Common myeloid progenitor, CD34-positive (primary cell): Measurements from ENCODE around the gene ATF6.

Source experiments
- CTCF ChIA-PET: fragments of 350-600 bp; sonication (Branson Sonifier 250); formaldehyde crosslinking; loops from one replicate; lab custom pipeline; 2021; ENCODE audit warnings: antibody characterized with exemption; lab: Charles Lee
- POLR2A ChIA-PET: fragments of 350-600 bp; sonication (Branson Sonifier 250); formaldehyde crosslinking; loops from one replicate; lab custom pipeline; 2021; ENCODE audit warnings: antibody characterized with exemption; lab: Charles Lee
- DNase-seq, 3 donors: peaks; one replicate each; pipeline versions ENCODE4 v3.0.0 to v3.0.0-alpha.2; 2013
- H3K27ac ChIP-seq, 2 experiments: 1 replicate in 1 of 2; 2 replicates in 1 of 2; pipeline ENCODE4 v1.7.0; 2013; ENCODE audit warnings: inconsistent platforms in 2 of 2, low read length in 2 of 2, mild to moderate bottlenecking in 2 of 2, low read depth in 1 of 2, moderate library complexity in 1 of 2; ENCODE audit not compliant: severe bottlenecking in 2 of 2, insufficient read depth in 1 of 2, poor library complexity in 1 of 2
- H3K27me3 ChIP-seq, 5 experiments: replicated peaks in 2 of 5; 1 replicate in 3 of 5; 2 replicates in 2 of 5; pipeline versions ENCODE4 v1.6.1 to v1.7.0; 2013; ENCODE audit warnings: low read length in 4 of 5, mild to moderate bottlenecking in 2 of 5, moderate library complexity in 2 of 5, inconsistent platforms in 1 of 5; ENCODE audit not compliant: insufficient read depth in 5 of 5, control insufficient read depth in 4 of 5
- H3K36me3 ChIP-seq, 4 experiments: 1 replicate in 2 of 4; 2 replicates in 2 of 4; pipeline versions ENCODE4 v1.6.1 to v1.7.0; 2013; ENCODE audit warnings: low read length in 3 of 4, control low read depth in 1 of 4, mild to moderate bottlenecking in 1 of 4; ENCODE audit not compliant: control insufficient read depth in 4 of 4, insufficient read depth in 4 of 4
- H3K4me1 ChIP-seq, 4 experiments: 1 replicate in 3 of 4; 2 replicates in 1 of 4; pipeline versions ENCODE4 v1.6.1 to v1.7.1; 2013; ENCODE audit warnings: low read length in 3 of 4, mild to moderate bottlenecking in 3 of 4, control low read depth in 1 of 4, inconsistent platforms in 1 of 4, moderate library complexity in 1 of 4; ENCODE audit not compliant: control insufficient read depth in 4 of 4, insufficient read depth in 4 of 4; ENCODE audit errors: control extremely low read depth in 1 of 4
- H3K4me3 ChIP-seq, 7 experiments: 1 replicate in 4 of 7; 2 replicates in 3 of 7; pipeline versions ENCODE4 v1.5.1 to v1.7.0; 2013; ENCODE audit warnings: mild to moderate bottlenecking in 7 of 7, low read length in 6 of 7, moderate library complexity in 6 of 7, inconsistent platforms in 2 of 7, low read depth in 2 of 7, control low read depth in 1 of 7; ENCODE audit not compliant: insufficient read depth in 4 of 7, control insufficient read depth in 1 of 7; ENCODE audit errors: extremely low read depth in 1 of 7
- H3K9me3 ChIP-seq, 5 experiments: 1 replicate in 4 of 5; 2 replicates in 1 of 5; pipeline versions ENCODE4 v1.6.1 to v1.7.1; 2013; ENCODE audit warnings: low read length in 4 of 5, mild to moderate bottlenecking in 2 of 5, inconsistent platforms in 1 of 5, low read depth in 1 of 5, moderate library complexity in 1 of 5; ENCODE audit not compliant: control insufficient read depth in 4 of 5, insufficient read depth in 2 of 5; ENCODE audit errors: control extremely low read depth in 1 of 5
- WGBS: methylation state at CpG from one replicate; pipeline ENCODE4 v1.1.5; 2013; ENCODE audit not compliant: insufficient coverage; 5-methylcytosine and 5-hydroxymethylcytosine counted together

The ATF6 gene

GRCh38 chr1:161855260-161855659, 89.1 kb downstream of the ATF6 start:
- no peaks in the 10 kb centered on the region for H3K4me1 ChIP-seq
- ChIA-PET CTCF (interaction anchor here (1.0 to 2.4 kb wide), 3 partner anchors 9 to 182 kb away, joined by 3 to 5 read pairs (median 3); no protein-coding TSS in a partner anchor), POLR2A (no interaction called here)
- DNase-seq = no peak
- H3K27me3 ChIP-seq = no peaks in the 10 kb centered on the region
- peaks cover 0 to 1% (median 0%) of the 10 kb centered on the region in 5 experiments for H3K9me3 ChIP-seq
- H3K36me3 ChIP-seq = peaks cover 11 to 51% (median 32%) of the 10 kb centered on the region in 4 experiments
- no peak overlapping the region for H3K4me3 ChIP-seq
- WGBS = 100% methylated on average over 1 of the region's 1 CpG
- no peak overlapping the region for H3K27ac ChIP-seq

DNA sequence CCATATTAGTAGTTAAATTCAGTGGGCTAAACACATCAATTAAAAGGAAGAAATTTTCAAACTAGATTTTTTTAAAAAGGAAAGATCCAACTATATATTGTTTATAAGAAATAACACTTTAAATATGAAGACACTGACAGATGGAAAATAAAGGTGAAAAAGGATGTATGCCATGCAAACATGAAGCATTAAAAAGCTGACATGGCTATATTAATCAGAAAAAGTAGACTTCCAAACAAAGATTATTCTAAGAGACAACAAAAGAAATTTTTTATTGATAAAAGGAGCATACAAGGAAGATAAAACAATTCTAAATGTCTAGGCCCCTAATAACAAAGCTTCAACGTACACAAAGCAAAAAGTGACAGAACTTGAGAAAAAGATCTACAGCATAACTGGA, 92.2 kb downstream of the ATF6 start:
- no peak for DNase-seq
- Histone ChIP-seq H3K27ac (no peak overlapping the region), H3K36me3 (peaks cover 14 to 45% (median 27%) of the 10 kb centered on the region in 4 experiments), H3K9me3 (peaks cover 0 to 1% (median 0%) of the 10 kb centered on the region in 5 experiments), H3K27me3 (no peaks in the 10 kb centered on the region), H3K4me1 (no peaks in the 10 kb centered on the region), H3K4me3 (no peak overlapping the region)
- POLR2A ChIA-PET = interaction anchor here (0.6 kb wide), 1 partner anchor 437 kb away, joined by 3 read pairs; no protein-coding TSS in a partner anchor
- no CpG with 5 or more reads among the region's 1 CpG for WGBS
- CTCF ChIA-PET = interaction anchor here (0.9 to 2.9 kb wide), 4 partner anchors 12 to 179 kb away, joined by 3 to 17 read pairs (median 4); no protein-coding TSS in a partner anchor

GRCh38 chr1:161863549-161863948, 97.4 kb downstream of the ATF6 start:
- H3K27me3 ChIP-seq = no peaks in the 10 kb centered on the region
- no peak overlapping the region for H3K4me3 ChIP-seq
- no peak overlapping the region for H3K27ac ChIP-seq
- peaks cover 13 to 41% (median 28%) of the 10 kb centered on the region in 4 experiments for H3K36me3 ChIP-seq
- no peaks in the 10 kb centered on the region for H3K4me1 ChIP-seq
- CTCF ChIA-PET = interaction anchor here (0.9 to 4.4 kb wide), 7 partner anchors 14 to 185 kb away, joined by 3 to 35 read pairs (median 5); partner anchors contain the start of gene OLFML2B
- POLR2A ChIA-PET = no interaction called here
- peaks cover 0 to 1% (median 0%) of the 10 kb centered on the region in 5 experiments for H3K9me3 ChIP-seq
- DNase-seq = no peak

DNA sequence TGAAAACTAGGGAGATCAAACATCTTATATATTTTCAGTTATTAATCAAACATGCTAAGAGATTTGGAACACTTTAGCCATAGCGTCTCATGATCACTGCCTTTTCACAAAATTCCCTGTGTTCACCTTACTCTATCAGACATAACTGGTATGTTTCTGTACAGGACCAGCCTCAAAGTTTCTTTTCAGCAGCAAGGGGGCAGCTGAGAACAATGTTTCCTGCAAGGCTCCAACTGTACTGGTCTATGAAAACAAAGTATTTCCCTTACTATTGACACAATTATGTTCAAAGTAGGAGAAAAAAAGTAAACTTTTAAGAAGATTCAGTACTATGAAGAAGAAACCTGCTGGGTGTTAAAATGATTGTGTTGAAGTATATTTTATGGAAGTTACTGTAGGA, 98.5 kb downstream of the ATF6 start:
- DNase-seq = peak; percentile 27 to 53 (median 51)
- H3K9me3 ChIP-seq = no peaks in the 10 kb centered on the region
- peaks cover 11 to 39% (median 26%) of the 10 kb centered on the region in 4 experiments for H3K36me3 ChIP-seq
- H3K4me3 ChIP-seq = no peak overlapping the region
- H3K4me1 ChIP-seq = no peaks in the 10 kb centered on the region
- ChIA-PET POLR2A (no interaction called here), CTCF (interaction anchor here (0.6 to 4.4 kb wide), 11 partner anchors 10 to 188 kb away, joined by 3 to 35 read pairs (median 4); partner anchors contain the start of gene OLFML2B)
- no CpG with 5 or more reads among the region's 1 CpG for WGBS
- no peak overlapping the region for H3K27ac ChIP-seq
- no peaks in the 10 kb centered on the region for H3K27me3 ChIP-seq

GRCh38 chr1:161866241-161866640, 100.1 kb downstream of the ATF6 start:
- no peaks in the 10 kb centered on the region for H3K27me3 ChIP-seq
- no peaks in the 10 kb centered on the region for H3K9me3 ChIP-seq
- peaks cover 11 to 30% (median 23%) of the 10 kb centered on the region in 4 experiments for H3K36me3 ChIP-seq
- DNase-seq = no peak
- POLR2A ChIA-PET = no interaction called here
- no peak overlapping the region for H3K4me3 ChIP-seq
- H3K4me1 ChIP-seq = no peaks in the 10 kb centered on the region
- CTCF ChIA-PET = interaction anchor here (1.2 to 4.4 kb wide), 2 partner anchors 167 to 171 kb away, joined by 3 to 35 read pairs; no protein-coding TSS in a partner anchor
- 100% methylated on average over 2 of the region's 3 CpGs for WGBS
- H3K27ac ChIP-seq = no peak overlapping the region

DNA sequence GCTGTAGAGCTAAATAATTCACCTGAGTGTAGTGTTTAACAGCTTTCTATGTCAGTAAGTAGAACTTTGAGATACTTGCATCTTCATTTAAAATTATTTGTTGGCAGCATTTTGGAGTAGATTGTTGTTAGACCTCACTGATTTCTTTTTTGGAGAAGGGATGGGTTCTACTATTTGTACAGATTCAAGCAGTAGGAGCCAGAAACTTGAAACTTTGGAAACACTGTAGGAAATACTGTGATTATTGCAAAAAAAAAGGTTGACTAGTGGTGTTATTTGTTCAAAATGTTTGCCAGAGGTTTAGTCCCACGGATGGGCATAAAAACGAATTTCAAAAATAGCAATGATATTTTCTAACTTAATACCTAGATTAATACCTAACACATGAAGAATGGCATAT, 102.7 kb downstream of the ATF6 start:
- H3K36me3 ChIP-seq = peaks cover 6 to 18% (median 13%) of the 10 kb centered on the region in 4 experiments
- DNase-seq = no peak
- ChIA-PET CTCF (interaction anchor here (1.1 to 3.5 kb wide), 5 partner anchors 36 to 169 kb away, joined by 3 to 13 read pairs (median 4); partner anchors contain the start of gene OLFML2B), POLR2A (no interaction called here)
- no peak overlapping the region for H3K4me3 ChIP-seq
- no peak overlapping the region for H3K27ac ChIP-seq
- WGBS = no CpG with 5 or more reads among the region's 2 CpGs
- H3K27me3 ChIP-seq = no peaks in the 10 kb centered on the region
- H3K4me1 ChIP-seq = no peaks in the 10 kb centered on the region
- no peaks in the 10 kb centered on the region for H3K9me3 ChIP-seq

DNA sequence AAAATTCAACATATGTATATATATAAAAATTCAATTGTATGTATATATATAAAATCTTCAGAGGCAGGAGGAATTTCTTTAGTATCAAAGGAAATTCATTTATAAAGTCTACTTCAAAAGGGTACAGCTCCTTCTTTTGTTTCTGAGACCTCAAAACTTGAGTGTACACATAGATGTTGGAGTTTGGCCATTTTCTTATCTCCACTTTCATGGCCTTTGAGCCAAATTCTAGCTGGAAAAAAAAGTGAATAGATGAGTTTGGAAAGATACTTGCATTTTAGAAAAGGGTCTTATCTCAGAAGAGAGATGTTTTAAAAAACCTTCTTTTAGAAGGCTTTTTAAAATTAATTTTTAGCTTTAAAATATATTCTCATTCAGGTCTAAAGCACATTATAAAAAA, 103.2 kb downstream of the ATF6 start:
- Histone ChIP-seq H3K36me3 (peaks cover 6 to 14% (median 9%) of the 10 kb centered on the region in 4 experiments), H3K4me1 (no peaks in the 10 kb centered on the region), H3K4me3 (no peak overlapping the region), H3K9me3 (no peaks in the 10 kb centered on the region), H3K27ac (no peak overlapping the region), H3K27me3 (no peaks in the 10 kb centered on the region)
- DNase-seq = no peak
- CTCF ChIA-PET = interaction anchor here (1.6 to 3.5 kb wide), 3 partner anchors 154 to 168 kb away, joined by 4 to 13 read pairs (median 7); partner anchors contain the start of gene OLFML2B
- POLR2A ChIA-PET = no interaction called here
